IMR-90 (cell line): ENCODE measurements around the gene FOSB. TPM values are rescaled to one million over a fixed set of nuclear protein-coding genes. Genes with fewer than 3 reads are reported as not detected.

Experiments used
- ATAC-seq: fragments of 200-7000 bp; cut with Tn5 transposase; 2 replicates; pipeline ENCODE4 v1.9.1; 2020; ENCODE audit warnings: low read depth, mild to moderate bottlenecking, moderate library complexity
- BruUV-seq: library from RNA; stranded (reverse); fragments of 400-500 nt; replicated peaks from 2 replicates; lab custom pipeline; 2021; lab: Mats Ljungman, UMichigan
- CTCF ChIA-PET: fragments of 300-600 bp; formaldehyde crosslinking; extraction: SDS; loops from one replicate; lab custom pipeline; 2021; ENCODE audit warnings: antibody characterized with exemption; lab: Yijun Ruan, JAX
- POLR2A ChIA-PET: fragments of 300-600 bp; sonication (Branson Sonifier 250); formaldehyde crosslinking; loops from one replicate; lab custom pipeline; 2022; ENCODE audit warnings: antibody characterized with exemption; ENCODE audit not compliant: unreplicated experiment; lab: Charles Lee
- DNase-seq: peaks from one replicate; pipeline ENCODE4 v3.0.0; 2013
- H2AFZ ChIP-seq: replicated peaks from 2 replicates; pipeline ENCODE3; 2013; ENCODE audit warnings: low read length, mild to moderate bottlenecking; ENCODE audit not compliant: poor library complexity
- H2AK5ac ChIP-seq: 2 replicates; pipeline ENCODE4 v1.6.1; 2013; ENCODE audit warnings: low read depth, low read length, inconsistent platforms
- H2AK9ac ChIP-seq: replicated peaks from 2 replicates; pipeline ENCODE3; 2013; ENCODE audit warnings: mild to moderate bottlenecking, low read depth, low read length, moderate library complexity; ENCODE audit not compliant: poor library complexity
- H2BK120ac ChIP-seq: 2 replicates; pipeline ENCODE4 v1.6.1; 2013; ENCODE audit warnings: low read depth, low read length, inconsistent platforms
- H2BK15ac ChIP-seq: 3 replicates; pipeline ENCODE4 v1.6.1; 2013; ENCODE audit warnings: low read depth, low read length, inconsistent platforms
- H2BK20ac ChIP-seq: 2 replicates; pipeline ENCODE4 v1.6.1; 2013; ENCODE audit warnings: low read depth, mild to moderate bottlenecking, inconsistent platforms, low read length, moderate library complexity
- H2BK5ac ChIP-seq: 2 replicates; pipeline ENCODE4 v1.6.1; 2013; ENCODE audit warnings: mild to moderate bottlenecking, low read depth, low read length, inconsistent platforms; ENCODE audit not compliant: poor library complexity, severe bottlenecking
- H3K14ac ChIP-seq: replicated peaks from 2 replicates; pipeline ENCODE4 v1.6.1; 2013; ENCODE audit warnings: low read depth, low read length, inconsistent platforms
- H3K18ac ChIP-seq: 2 replicates; pipeline ENCODE4 v1.6.1; 2013; ENCODE audit warnings: low read depth, low read length, control low read depth
- H3K23ac ChIP-seq: 2 replicates; pipeline ENCODE4 v1.6.1; 2013; ENCODE audit warnings: low read depth, low read length, inconsistent platforms
- H3K27ac ChIP-seq: 2 replicates; pipeline ENCODE4 v1.5.1; 2013; ENCODE audit warnings: mild to moderate bottlenecking, control low read depth, low read length; ENCODE audit not compliant: insufficient read depth
- H3K27me3 ChIP-seq: 2 replicates; pipeline ENCODE4 v1.6.1; 2013; ENCODE audit warnings: low read length; ENCODE audit not compliant: control insufficient read depth, insufficient read depth
- H3K36me3 ChIP-seq: 2 replicates; pipeline ENCODE4 v1.6.1; 2013; ENCODE audit warnings: low read length, mixed read lengths; ENCODE audit not compliant: control insufficient read depth, insufficient read depth
- H3K4ac ChIP-seq: 2 replicates; pipeline ENCODE4 v1.6.1; 2013; ENCODE audit warnings: low read depth, low read length, inconsistent platforms
- H3K4me1 ChIP-seq: 2 replicates; pipeline ENCODE4 v1.6.1; 2013; ENCODE audit warnings: low read length, mixed read lengths; ENCODE audit not compliant: control insufficient read depth, insufficient read depth
- H3K4me2 ChIP-seq: 2 replicates; pipeline ENCODE4 v1.6.1; 2013; ENCODE audit warnings: low read depth, mild to moderate bottlenecking, control low read depth, low read length, moderate library complexity
- H3K4me3 ChIP-seq: 2 replicates; pipeline ENCODE4 v1.5.1; 2013; ENCODE audit warnings: low read depth, mild to moderate bottlenecking, control low read depth, low read length, moderate library complexity; ENCODE audit not compliant: insufficient read depth
- H3K56ac ChIP-seq: 2 replicates; pipeline ENCODE4 v1.6.1; 2013; ENCODE audit warnings: low read length, inconsistent platforms; ENCODE audit not compliant: insufficient read depth; ENCODE audit errors: extremely low read depth
- H3K79me1 ChIP-seq, 2 experiments: 2 replicates each; pipeline ENCODE4 v1.6.1; 2013; ENCODE audit warnings: low read length in 2 of 2, inconsistent platforms in 1 of 2, low read depth in 1 of 2
- H3K9ac ChIP-seq: 2 replicates; pipeline ENCODE4 v1.6.1; 2013; ENCODE audit warnings: low read depth, low read length, control low read depth
- H3K9me1 ChIP-seq: 2 replicates; pipeline ENCODE4 v1.6.1; 2013; ENCODE audit warnings: low read length, inconsistent platforms; ENCODE audit not compliant: insufficient read depth
- H3K9me3 ChIP-seq: 2 replicates; pipeline ENCODE4 v1.6.1; 2013; ENCODE audit warnings: low read length; ENCODE audit not compliant: control insufficient read depth, insufficient read depth
- H4K20me1 ChIP-seq: 2 replicates; pipeline ENCODE4 v1.6.1; 2013; ENCODE audit warnings: low read length, inconsistent platforms; ENCODE audit not compliant: insufficient read depth
- H4K5ac ChIP-seq: 2 replicates; pipeline ENCODE4 v1.6.1; 2013; ENCODE audit warnings: mild to moderate bottlenecking, low read depth, low read length, control low read depth
- H4K8ac ChIP-seq, 2 experiments: 2 replicates each; pipeline ENCODE4 v1.6.1; 2013; ENCODE audit warnings: low read depth in 2 of 2, low read length in 2 of 2, control low read depth in 1 of 2, inconsistent platforms in 1 of 2
- H4K91ac ChIP-seq: 2 replicates; pipeline ENCODE4 v1.6.1; 2013; ENCODE audit warnings: low read depth, low read length, inconsistent platforms; ENCODE audit not compliant: insufficient read depth
- BHLHE40 ChIP-seq: fragments of 150-350 bp; IDR thresholded peaks from 2 replicates; pipeline ENCODE4 v1.6.1; 2016; ENCODE audit warnings: mild to moderate bottlenecking, low read depth, low read length
- CEBPB ChIP-seq: IDR thresholded peaks from 2 replicates; pipeline ENCODE4 v1.6.1; 2012; ENCODE audit warnings: low read depth, low read length, improper control_type of control experiment
- CHD1 ChIP-seq: IDR thresholded peaks from 2 replicates; pipeline ENCODE4 v1.6.1; 2012; ENCODE audit warnings: low read depth, low read length, improper control_type of control experiment
- ELK1 ChIP-seq: fragments of 150-350 bp; IDR thresholded peaks from 2 replicates; pipeline ENCODE4 v1.6.1; 2016; ENCODE audit warnings: low read depth, mild to moderate bottlenecking, low read length, moderate library complexity, borderline replicate concordance
- FOS ChIP-seq: fragments of 150-350 bp; IDR thresholded peaks from 2 replicates; pipeline ENCODE4 v1.6.1; 2016; ENCODE audit warnings: low read depth, low read length
- MAFK ChIP-seq: IDR thresholded peaks from 2 replicates; pipeline ENCODE4 v1.6.1; 2012; ENCODE audit warnings: low read depth, low read length, improper control_type of control experiment
- MAZ ChIP-seq: IDR thresholded peaks from 2 replicates; pipeline ENCODE4 v1.6.1; 2012; ENCODE audit warnings: low read depth, mild to moderate bottlenecking, low read length, improper control_type of control experiment, moderate library complexity, borderline replicate concordance
- MXI1 ChIP-seq: IDR thresholded peaks from 2 replicates; pipeline ENCODE4 v1.6.1; 2012; ENCODE audit warnings: low read depth, mild to moderate bottlenecking, low read length, moderate library complexity, borderline replicate concordance
- RAD21 ChIP-seq: IDR thresholded peaks from 2 replicates; pipeline ENCODE4 v1.6.1; 2012; ENCODE audit warnings: low read length, improper control_type of control experiment
- RCOR1 ChIP-seq: IDR thresholded peaks from 2 replicates; pipeline ENCODE4 v1.6.1; 2012; ENCODE audit warnings: mild to moderate bottlenecking, low read length, improper control_type of control experiment; ENCODE audit not compliant: insufficient replicate concordance
- USF2 ChIP-seq: fragments of 150-350 bp; IDR thresholded peaks from 2 replicates; pipeline ENCODE4 v1.6.1; 2017; ENCODE audit warnings: mild to moderate bottlenecking, antibody characterized with exemption, low read length, low read depth
- WGBS, 2 experiments: methylation state at CpG; one replicate each; pipeline versions ENCODE4 v1.1.5 to v1.1.7; 2013; ENCODE audit warnings: missing lambda C conversion rate in 2 of 2; ENCODE audit not compliant: insufficient read length in 1 of 2; ENCODE audit errors: extremely low coverage in 2 of 2; 5-methylcytosine and 5-hydroxymethylcytosine counted together
- dilution Hi-C: fragments of 300-500 bp; cut with HindIII; formaldehyde crosslinking; loops from one replicate; pipeline ENCODE4 v1.14.3; 2018; ENCODE audit warnings: low sequenced_read_pairs; ENCODE audit not compliant: unreplicated experiment
- in situ Hi-C: fragments of 300-500 bp; cut with MboI; formaldehyde crosslinking; loops from 3 replicates; pipeline ENCODE4 v1.14.3; 2019; ENCODE audit warnings: low sequenced_read_pairs, inconsistent platforms, mixed read lengths
- intact Hi-C: fragments of 100-400 bp; cut with micrococcal nuclease; formaldehyde crosslinking; loops from 2 replicates; pipeline ENCODE4 v1.10.0; 2022
- polyA plus RNA-seq, 3 experiments: library from polyadenylated mRNA; depleted of rRNA; stranded (reverse); fragments of >200 nt; gene quantifications; 2 replicates each; pipeline ENCODE4 v1.2.3, GENCODE V29; 2012; ENCODE audit warnings: low replicate concordance in 1 of 3
- total RNA-seq: library from RNA; depleted of rRNA; stranded (reverse); fragments of >200 nt; gene quantifications from 2 replicates; pipeline ENCODE4 v1.2.3, GENCODE V29; 2012
- TF ChIP-seq, protein P1 (sequence below): conservative IDR thresholded peaks from 2 replicates; pipeline ENCODE4 v1.5.1; 2012; ENCODE audit warnings: mild to moderate bottlenecking, low read depth, low read length, improper control_type of control experiment

FOSB gene
- total and polyA plus RNA-seq, 2 of the 4 experiments (the other 2 are of a cell fraction), result 11.1 to 15.6 TPM

GRCh38 chr19:45471931-45472562 lies 4.3 kb downstream of the FOSB start:
- dilution Hi-C loops, result no loop called here

More at GRCh38 chr19:45471931-45472562, 4.3 kb downstream of the FOSB start:
- no peak overlapping the region for H4K5ac ChIP-seq
- H3K56ac ChIP-seq, result no peak overlapping the region
- no peak overlapping the region for H2BK15ac ChIP-seq
- ATAC-seq (no peak), DNase-seq (no peak)
- H3K4ac ChIP-seq, result 0 out of 2 replicates have a peak overlapping the region, but pooled peaks have one; percentile 36
- WGBS, 2 experiments, result no CpG with 5 or more reads among the region's 7 CpGs
- TF ChIP-seq MXI1 (no peak), MAFK (no peak), ELK1 (no peak), CEBPB (no peak), MAZ (no peak), RCOR1 (no peak), FOS (no peak), BHLHE40 (no peak), CHD1 (no peak), RAD21 (no peak), USF2 (no peak)
- TF ChIP-seq, protein P1, sequence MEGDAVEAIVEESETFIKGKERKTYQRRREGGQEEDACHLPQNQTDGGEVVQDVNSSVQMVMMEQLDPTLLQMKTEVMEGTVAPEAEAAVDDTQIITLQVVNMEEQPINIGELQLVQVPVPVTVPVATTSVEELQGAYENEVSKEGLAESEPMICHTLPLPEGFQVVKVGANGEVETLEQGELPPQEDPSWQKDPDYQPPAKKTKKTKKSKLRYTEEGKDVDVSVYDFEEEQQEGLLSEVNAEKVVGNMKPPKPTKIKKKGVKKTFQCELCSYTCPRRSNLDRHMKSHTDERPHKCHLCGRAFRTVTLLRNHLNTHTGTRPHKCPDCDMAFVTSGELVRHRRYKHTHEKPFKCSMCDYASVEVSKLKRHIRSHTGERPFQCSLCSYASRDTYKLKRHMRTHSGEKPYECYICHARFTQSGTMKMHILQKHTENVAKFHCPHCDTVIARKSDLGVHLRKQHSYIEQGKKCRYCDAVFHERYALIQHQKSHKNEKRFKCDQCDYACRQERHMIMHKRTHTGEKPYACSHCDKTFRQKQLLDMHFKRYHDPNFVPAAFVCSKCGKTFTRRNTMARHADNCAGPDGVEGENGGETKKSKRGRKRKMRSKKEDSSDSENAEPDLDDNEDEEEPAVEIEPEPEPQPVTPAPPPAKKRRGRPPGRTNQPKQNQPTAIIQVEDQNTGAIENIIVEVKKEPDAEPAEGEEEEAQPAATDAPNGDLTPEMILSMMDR, result no peak
- H4K91ac ChIP-seq, result no peak overlapping the region; the same call in 1 of the 2 replicates
- H3K36me3 ChIP-seq, result no peaks in the 10 kb centered on the region
- H2BK5ac ChIP-seq, result no peak overlapping the region
- ChIA-PET POLR2A (no interaction called here), CTCF (interaction anchor here (0.5 to 1.8 kb wide), 2 partner anchors 15 to 33 kb away, joined by 3 to 7 read pairs; no protein-coding TSS in a partner anchor)
- H2AK9ac ChIP-seq, result peak overlapping the region; percentile 38
- no peak overlapping the region for H2AK5ac ChIP-seq
- peaks cover 3% of the 10 kb centered on the region; the same call in 1 of the 2 replicates for H3K9me1 ChIP-seq
- H4K20me1 ChIP-seq, result peaks cover 14% of the 10 kb centered on the region; the same call in 1 of the 2 replicates
- peaks cover 0 to 31% of the 10 kb centered on the region in 2 experiments; a peak in 3 of 4 replicates for H3K79me1 ChIP-seq
- no peak overlapping the region for H3K14ac ChIP-seq
- BruUV-seq, result no TSS peak
- H3K27ac ChIP-seq, result no peak overlapping the region
- no peaks in the 10 kb centered on the region for H3K27me3 ChIP-seq
- H3K18ac ChIP-seq, result no peak overlapping the region
- in situ Hi-C loops, result no loop called here
- H4K8ac ChIP-seq, result peak overlapping the region in 1 of 2 experiments; percentile 64; a peak in 3 of 4 replicates
- peaks cover 13% of the 10 kb centered on the region for H3K4me1 ChIP-seq
- intact Hi-C loops, result no loop called here
- H3K4me2 ChIP-seq, result peak overlapping the region; percentile 6; the same call in 1 of the 2 replicates
- no peak overlapping the region for H3K9ac ChIP-seq
- no peak overlapping the region for H2BK120ac ChIP-seq
- no peak overlapping the region for H2BK20ac ChIP-seq
- no peak overlapping the region for H3K4me3 ChIP-seq
- H3K23ac ChIP-seq, result no peak overlapping the region; the same call in 1 of the 2 replicates
- H2AFZ ChIP-seq, result peak overlapping the region; percentile 80
- no peaks in the 10 kb centered on the region for H3K9me3 ChIP-seq
